GM13977 (cell line): Measurements from ENCODE around the gene ZDHHC13.

ENCODE experiments used
- DNase-seq: peaks from one replicate; pipeline ENCODE4 v3.0.0; 2012; ENCODE audit warnings: low spot score
- in situ Hi-C: fragments of 300-500 bp; cut with MboI; formaldehyde crosslinking; loops from one replicate; pipeline ENCODE4 v1.12.0; 2022; ENCODE audit warnings: low sequenced_read_pairs, low pct_unique_long_range_greater_than_20kb, mixed read lengths, inconsistent platforms; ENCODE audit not compliant: unreplicated experiment
- TF ChIP-seq, protein P1 (sequence below): IDR thresholded peaks from 2 replicates; pipeline ENCODE4 v1.5.1; 2012; ENCODE audit warnings: mild to moderate bottlenecking, control low read depth; ENCODE audit not compliant: insufficient read depth; ENCODE audit errors: extremely low read depth, missing control alignments

ZDHHC13 gene

DNA sequence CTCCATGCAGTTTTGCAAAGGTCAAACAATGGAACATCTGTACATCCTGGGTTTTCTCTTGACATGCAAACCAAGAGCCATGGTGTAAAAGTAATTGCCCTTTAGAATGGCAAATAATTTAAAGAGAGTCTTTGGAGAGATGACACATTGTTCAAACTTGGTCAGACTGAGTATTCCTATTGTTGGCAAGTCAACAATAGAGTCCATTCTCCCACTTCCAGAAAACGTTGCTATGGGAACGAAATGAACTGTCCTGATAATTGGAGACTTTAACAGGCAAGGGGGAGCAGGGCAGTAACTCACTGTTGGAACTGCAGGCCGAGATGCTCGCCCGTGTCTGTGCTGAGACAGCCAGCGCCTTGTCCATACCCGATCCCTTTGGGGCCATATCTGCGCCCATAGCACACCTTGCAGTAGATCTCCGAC, 70.9 kb downstream of the ZDHHC13 start:
- no peak for DNase-seq
- in situ Hi-C loops = no loop called here
- TF ChIP-seq, protein P1, sequence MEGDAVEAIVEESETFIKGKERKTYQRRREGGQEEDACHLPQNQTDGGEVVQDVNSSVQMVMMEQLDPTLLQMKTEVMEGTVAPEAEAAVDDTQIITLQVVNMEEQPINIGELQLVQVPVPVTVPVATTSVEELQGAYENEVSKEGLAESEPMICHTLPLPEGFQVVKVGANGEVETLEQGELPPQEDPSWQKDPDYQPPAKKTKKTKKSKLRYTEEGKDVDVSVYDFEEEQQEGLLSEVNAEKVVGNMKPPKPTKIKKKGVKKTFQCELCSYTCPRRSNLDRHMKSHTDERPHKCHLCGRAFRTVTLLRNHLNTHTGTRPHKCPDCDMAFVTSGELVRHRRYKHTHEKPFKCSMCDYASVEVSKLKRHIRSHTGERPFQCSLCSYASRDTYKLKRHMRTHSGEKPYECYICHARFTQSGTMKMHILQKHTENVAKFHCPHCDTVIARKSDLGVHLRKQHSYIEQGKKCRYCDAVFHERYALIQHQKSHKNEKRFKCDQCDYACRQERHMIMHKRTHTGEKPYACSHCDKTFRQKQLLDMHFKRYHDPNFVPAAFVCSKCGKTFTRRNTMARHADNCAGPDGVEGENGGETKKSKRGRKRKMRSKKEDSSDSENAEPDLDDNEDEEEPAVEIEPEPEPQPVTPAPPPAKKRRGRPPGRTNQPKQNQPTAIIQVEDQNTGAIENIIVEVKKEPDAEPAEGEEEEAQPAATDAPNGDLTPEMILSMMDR = no peak

DNA sequence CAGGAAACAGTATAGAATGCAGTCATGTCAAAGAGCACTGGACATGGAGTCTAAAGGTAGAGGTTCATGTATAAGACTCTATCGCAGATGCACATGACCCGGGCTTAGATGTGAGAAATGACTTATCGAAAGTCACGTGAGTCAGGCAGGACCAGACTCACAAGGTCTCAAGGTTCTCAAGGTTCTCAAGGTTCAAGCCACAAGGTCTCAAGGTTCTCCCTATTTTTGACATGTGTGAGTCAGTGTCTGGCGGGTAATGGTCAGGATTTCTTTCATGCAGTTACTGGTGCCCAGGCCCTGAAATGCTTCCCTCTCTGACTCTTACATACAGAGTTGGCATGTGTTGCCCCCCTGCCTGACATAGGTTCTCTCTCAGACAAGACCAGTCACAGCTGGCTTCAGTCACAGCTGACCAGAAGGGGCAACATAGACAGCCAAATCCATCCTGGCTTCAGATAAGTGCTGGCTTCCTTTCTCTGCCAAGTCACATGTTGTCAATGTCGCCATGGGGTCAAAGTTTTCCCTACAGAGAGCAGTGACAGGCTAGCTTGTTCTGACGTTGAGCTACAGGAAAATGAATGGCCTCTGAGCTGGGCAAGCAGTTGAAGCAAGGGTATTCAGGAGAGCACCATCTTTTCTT, 74.7 kb downstream of the ZDHHC13 start:
- TF ChIP-seq, protein P1 = no peak
- in situ Hi-C loops = no loop called here
- no peak for DNase-seq

DNA sequence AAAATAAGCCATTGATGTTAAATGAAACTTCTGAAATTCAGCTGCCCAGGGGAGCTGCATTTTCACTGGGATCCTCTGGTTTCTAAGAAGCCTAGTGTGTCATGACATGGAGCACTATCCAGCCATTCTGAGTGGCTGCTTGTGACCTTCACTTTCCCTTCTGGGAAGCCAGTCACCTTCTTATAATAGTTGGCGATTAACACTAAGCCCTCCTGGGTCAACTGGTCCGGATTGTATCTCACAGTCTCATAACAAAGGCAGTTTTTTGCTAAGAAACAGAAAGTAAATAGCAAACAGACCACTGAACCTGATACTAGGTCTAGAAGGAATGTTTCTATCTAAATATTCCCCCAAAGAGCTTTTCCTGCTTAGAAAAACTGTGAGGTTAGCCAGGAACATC, 76.9 kb downstream of the ZDHHC13 start:
- TF ChIP-seq, protein P1 = no peak
- in situ Hi-C loops = no loop called here
- no peak for DNase-seq

DNA sequence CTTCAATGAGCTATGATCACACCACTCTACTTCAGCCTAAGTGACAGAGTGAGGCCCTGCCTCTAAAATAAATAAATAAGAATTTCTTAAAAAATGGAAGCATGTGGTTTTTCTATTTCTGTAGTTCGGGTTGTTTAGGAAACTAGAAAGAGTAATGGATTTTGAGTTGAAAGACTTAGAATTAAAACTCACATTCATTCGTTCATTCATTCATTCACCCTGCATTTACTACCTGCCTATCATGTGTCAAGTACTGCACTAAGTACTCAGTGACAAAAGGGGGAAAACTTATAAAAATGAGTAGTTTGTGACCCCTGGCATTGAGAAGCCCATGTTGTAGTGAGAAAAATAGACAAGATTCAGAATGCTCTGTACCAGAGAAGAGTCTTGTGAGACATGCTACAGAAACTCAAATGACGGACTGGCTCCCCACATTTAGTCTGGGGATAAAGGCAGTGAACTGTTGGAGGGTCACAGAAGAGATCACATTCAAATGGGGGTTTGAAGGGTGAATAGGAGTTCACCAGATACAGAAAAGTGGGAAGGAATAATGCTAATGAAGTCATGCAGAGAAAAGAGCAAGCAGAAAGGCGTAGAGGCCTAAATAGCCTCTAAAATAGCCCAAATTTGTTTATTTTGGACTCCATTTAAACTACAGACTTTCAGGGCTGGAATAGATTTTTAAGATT, 77.8 kb downstream of the ZDHHC13 start:
- in situ Hi-C loops = no loop called here
- TF ChIP-seq, protein P1 = no peak
- DNase-seq = no peak

DNA sequence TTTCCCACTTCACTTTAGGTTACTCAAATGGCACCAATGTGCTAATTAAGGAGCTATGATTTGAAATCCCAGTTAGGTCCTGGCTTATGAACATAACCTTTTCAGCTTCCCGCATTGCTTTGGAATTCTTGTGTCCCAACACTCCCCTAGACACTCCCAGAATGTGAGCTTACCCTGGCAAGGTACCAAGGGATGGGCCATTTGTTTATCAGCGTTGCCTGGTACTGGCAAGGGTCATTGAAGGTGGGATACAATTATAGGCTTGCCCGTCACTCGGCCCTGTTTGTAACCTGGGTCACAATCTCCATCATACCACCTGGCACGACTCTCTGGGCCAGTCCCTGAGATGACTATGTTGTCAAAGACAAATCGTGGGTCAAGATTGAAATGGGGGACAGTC, 79.5 kb downstream of the ZDHHC13 start:
- no peak for DNase-seq
- TF ChIP-seq, protein P1 = no peak
- in situ Hi-C loops = no loop called here

DNA sequence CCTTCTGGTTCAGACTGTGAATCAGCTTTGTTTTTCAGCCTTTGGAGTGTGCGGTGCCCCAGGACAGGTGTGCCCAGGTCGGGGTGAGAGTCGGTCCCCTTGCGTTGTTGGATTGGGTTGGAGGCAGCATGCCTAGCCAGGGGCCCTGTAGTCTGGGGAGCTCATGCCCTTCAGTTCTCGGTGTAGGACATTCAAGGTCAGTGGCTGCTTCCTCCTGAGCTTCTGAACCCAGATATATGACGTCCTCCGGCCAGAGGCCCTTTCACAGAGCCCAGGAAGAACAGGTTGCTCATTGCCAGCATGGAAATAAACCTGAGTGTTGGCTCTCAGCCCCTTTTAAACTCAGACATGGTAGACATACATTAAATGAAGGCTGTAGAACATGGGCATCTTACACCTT, 82.1 kb downstream of the ZDHHC13 start:
- in situ Hi-C loops = no loop called here
- TF ChIP-seq, protein P1 = no peak
- DNase-seq = no peak
